Peyer's patch (tissue), 4 donors: ENCODE measurements around the gene IFT52.

Experiments used
- CTCF ChIP-seq, 6 experiments: fragments of 450-650 bp in 4 of 6; fragments of 200-600 bp in 2 of 6; sonication (generic) in 1 of 6; IDR thresholded peaks; one replicate each; pipeline ENCODE4 v1.5.1; 2017 to 2019; ENCODE audit warnings: antibody characterized with exemption in 6 of 6, mild to moderate bottlenecking in 3 of 6, moderate library complexity in 1 of 6
- POLR2A ChIP-seq, 2 donors: fragments of 450-650 bp; IDR thresholded peaks; one replicate each; pipeline ENCODE4 v1.5.1; 2017; ENCODE audit warnings: antibody characterized with exemption in 2 of 2, mild to moderate bottlenecking in 2 of 2, moderate library complexity in 2 of 2

GRCh38 chr20:43605715-43606114 is 15.0 kb downstream of the IFT52 start:
- TF ChIP-seq CTCF (IDR thresholded peaks at IDR 0.05) (no peak), POLR2A (IDR thresholded peaks at IDR 0.05) (no peak)
